GM23338 (cell line): ENCODE results near the gene PSMD11. TPM values are rescaled to one million over a fixed set of nuclear protein-coding genes. Genes with fewer than 3 reads are reported as not detected.
"Not testable (repeated sequence)": the region's sequence is repeated elsewhere in the genome, so short reads cannot be mapped to it uniquely, and the experiment has no call there.

Experiments used
- ATAC-seq: fragments of 200-7000 bp; cut with Tn5 transposase; 3 replicates; pipeline ENCODE4 v1.9.1; 2020
- DNase-seq: peaks from one replicate; pipeline ENCODE4 v3.0.0-alpha.2; 2015; ENCODE audit warnings: low spot score
- H2AFZ ChIP-seq: fragments of 200-600 bp; sonication (generic); 2 replicates; pipeline ENCODE4 v1.8.0; 2016; ENCODE audit warnings: antibody characterized with exemption, mild to moderate bottlenecking, moderate library complexity
- H3F3A ChIP-seq: fragments of 200-600 bp; sonication (generic); replicated peaks from 2 replicates; pipeline ENCODE4 v1.8.0; 2017; ENCODE audit warnings: antibody characterized with exemption, mixed run types, low read depth
- H3K27ac ChIP-seq: fragments of 200-600 bp; sonication (generic); 2 replicates; pipeline ENCODE4 v1.6.1; 2016; ENCODE audit warnings: low read depth
- H3K27me3 ChIP-seq: fragments of 200-600 bp; sonication (generic); 2 replicates; pipeline ENCODE4 v1.8.0; 2016; ENCODE audit warnings: mild to moderate bottlenecking, mixed run types, moderate library complexity; ENCODE audit not compliant: insufficient read depth
- H3K36me3 ChIP-seq: fragments of 200-600 bp; sonication (generic); 2 replicates; pipeline ENCODE4 v1.8.0; 2016; ENCODE audit warnings: mild to moderate bottlenecking; ENCODE audit not compliant: insufficient read depth
- H3K4me1 ChIP-seq: fragments of 200-600 bp; sonication (generic); 2 replicates; pipeline ENCODE4 v1.8.0; 2016; ENCODE audit warnings: mild to moderate bottlenecking, moderate library complexity; ENCODE audit not compliant: insufficient read depth
- H3K4me2 ChIP-seq: fragments of 200-600 bp; sonication (generic); 2 replicates; pipeline ENCODE4 v1.7.1; 2017; ENCODE audit warnings: mixed run types
- H3K4me3 ChIP-seq: fragments of 200-600 bp; sonication (generic); 2 replicates; pipeline ENCODE4 v1.6.1; 2016; ENCODE audit warnings: mixed run types
- H3K79me2 ChIP-seq: fragments of 200-600 bp; sonication (generic); replicated peaks from 2 replicates; pipeline ENCODE4 v1.8.0; 2017; ENCODE audit warnings: mild to moderate bottlenecking; ENCODE audit not compliant: insufficient read depth
- H3K9me2 ChIP-seq: fragments of 200-600 bp; sonication (generic); 2 replicates; pipeline ENCODE4 v1.8.0; 2017; ENCODE audit not compliant: insufficient read depth
- H4K20me1 ChIP-seq: fragments of 200-600 bp; sonication (generic); replicated peaks from 2 replicates; pipeline ENCODE4 v1.8.0; 2017; ENCODE audit warnings: mild to moderate bottlenecking; ENCODE audit not compliant: insufficient read depth
- H3K27ac Mint-ChIP-seq: 2 replicates; pipeline ENCODE4 v1.8.0; 2020; ENCODE audit warnings: inconsistent platforms, mild to moderate bottlenecking, moderate library complexity, mixed read lengths
- H3K27me3 Mint-ChIP-seq: 3 replicates; pipeline ENCODE4 v1.8.0; 2022; ENCODE audit warnings: low read depth, mild to moderate bottlenecking, moderate library complexity, mixed read lengths, inconsistent platforms; ENCODE audit not compliant: insufficient read depth, poor library complexity
- H3K36me3 Mint-ChIP-seq: 3 replicates; pipeline ENCODE4 v1.8.0; 2021; ENCODE audit warnings: low read depth, mild to moderate bottlenecking, inconsistent platforms, moderate library complexity, mixed read lengths
- H3K4me1 Mint-ChIP-seq: 3 replicates; pipeline ENCODE4 v1.8.0; 2020; ENCODE audit warnings: mild to moderate bottlenecking, inconsistent platforms, mixed read lengths
- H3K4me3 Mint-ChIP-seq: 3 replicates; pipeline ENCODE4 v1.8.0; 2021; ENCODE audit warnings: moderate library complexity, mild to moderate bottlenecking, inconsistent platforms, mixed read lengths
- H3K9me3 Mint-ChIP-seq: 3 replicates; pipeline ENCODE4 v1.8.0; 2020; ENCODE audit warnings: moderate library complexity, mild to moderate bottlenecking, inconsistent platforms, mixed read lengths
- CREB1 ChIP-seq: fragments of 250-450 bp; sonication (Bioruptor Pico); IDR thresholded peaks from 2 replicates; pipeline ENCODE4 v1.5.0; 2020; ENCODE audit warnings: low read depth, mild to moderate bottlenecking, moderate library complexity
- EZH2 ChIP-seq: fragments of 200-600 bp; sonication (generic); IDR thresholded peaks from one replicate; pipeline ENCODE4 v1.8.0; 2017; ENCODE audit warnings: antibody characterized with exemption, mild to moderate bottlenecking, low read depth; ENCODE audit not compliant: unreplicated experiment
- EZH2phosphoT487 ChIP-seq: fragments of 200-600 bp; sonication (generic); IDR thresholded peaks from one replicate; pipeline ENCODE4 v1.8.1; 2018; ENCODE audit warnings: antibody characterized with exemption; ENCODE audit not compliant: unreplicated experiment
- JUNB ChIP-seq: IDR thresholded peaks from one replicate; pipeline ENCODE4 v1.6.1; 2016; ENCODE audit warnings: antibody characterized with exemption; ENCODE audit not compliant: unreplicated experiment
- POLR2AphosphoS5 ChIP-seq: IDR thresholded peaks from 2 replicates; pipeline ENCODE4 v1.6.1; 2016; ENCODE audit warnings: antibody characterized with exemption, low read depth
- STAT1 ChIP-seq: IDR thresholded peaks from one replicate; pipeline ENCODE4 v1.6.1; 2016; ENCODE audit warnings: antibody characterized with exemption; ENCODE audit not compliant: unreplicated experiment
- ZNF114 ChIP-seq: fragments of 250-450 bp; sonication (Bioruptor Pico); IDR thresholded peaks from 2 replicates; pipeline ENCODE4 v1.5.0; 2020; ENCODE audit warnings: mild to moderate bottlenecking, moderate library complexity
- ZNF331 ChIP-seq: fragments of 250-450 bp; sonication (Bioruptor Pico); IDR thresholded peaks from 2 replicates; pipeline ENCODE4 v1.5.0; 2020; ENCODE audit warnings: low read depth, mild to moderate bottlenecking, moderate library complexity
- polyA plus RNA-seq: library from polyadenylated mRNA; unstranded; fragments of >200 nt; fragmentation: Nextera tagmentation; extraction: Ambion mirVana; gene quantifications from 2 replicates; pipeline ENCODE4 v1.2.1, GENCODE V29; 2016
- total RNA-seq: library from RNA; depleted of rRNA; stranded (reverse); fragments of >200 nt; shearing (Covaris generic); gene quantifications from 2 replicates; pipeline ENCODE4 v1.2.3, GENCODE V29; 2014
- TF ChIP-seq, protein P1 (sequence below): IDR thresholded peaks from 2 replicates; pipeline ENCODE4 v1.6.1; 2016; ENCODE audit warnings: antibody characterized with exemption
- TF ChIP-seq, protein P2 (sequence below): IDR thresholded peaks from one replicate; pipeline ENCODE4 v1.6.1; 2018; ENCODE audit warnings: antibody characterized with exemption; ENCODE audit not compliant: unreplicated experiment

PSMD11 gene
- total and polyA plus RNA-seq, 2 experiments from 2014 or later, result 180 to 360 TPM

DNA sequence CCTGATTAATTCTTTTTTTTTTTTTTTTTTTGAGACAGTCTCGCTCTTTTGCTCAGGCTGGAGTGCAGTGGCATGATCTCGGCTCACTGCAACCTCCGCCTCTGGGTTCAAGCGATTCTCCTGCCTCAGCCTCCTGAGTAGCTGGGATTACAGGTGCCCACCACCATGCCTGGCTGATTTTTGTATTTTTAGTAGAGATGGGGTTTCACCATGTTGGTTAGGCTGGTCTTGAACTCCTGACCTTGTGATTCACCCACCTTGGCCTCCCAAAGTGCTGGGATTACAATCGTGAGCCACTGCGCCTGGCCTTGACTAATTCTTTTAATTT, 80.2 kb downstream of the PSMD11 start:
- not testable (repeated sequence) for H3K27me3 Mint-ChIP-seq, H3K4me2 ChIP-seq, H3K27ac Mint-ChIP-seq, H3K9me2 ChIP-seq, H3K27me3 ChIP-seq, H3K9me3 Mint-ChIP-seq, H3K36me3 Mint-ChIP-seq, H3K4me3 Mint-ChIP-seq, H3K27ac ChIP-seq, H3K4me3 ChIP-seq, H4K20me1 ChIP-seq, H2AFZ ChIP-seq, ATAC-seq, H3K36me3 ChIP-seq, DNase-seq, H3K79me2 ChIP-seq
- Histone ChIP-seq H3F3A (peaks cover 12% of the 10 kb centered on the region), H3K4me1 (peaks cover 33% of the 10 kb centered on the region)
- H3K4me1 Mint-ChIP-seq, result peaks cover 36% of the 10 kb centered on the region

DNA sequence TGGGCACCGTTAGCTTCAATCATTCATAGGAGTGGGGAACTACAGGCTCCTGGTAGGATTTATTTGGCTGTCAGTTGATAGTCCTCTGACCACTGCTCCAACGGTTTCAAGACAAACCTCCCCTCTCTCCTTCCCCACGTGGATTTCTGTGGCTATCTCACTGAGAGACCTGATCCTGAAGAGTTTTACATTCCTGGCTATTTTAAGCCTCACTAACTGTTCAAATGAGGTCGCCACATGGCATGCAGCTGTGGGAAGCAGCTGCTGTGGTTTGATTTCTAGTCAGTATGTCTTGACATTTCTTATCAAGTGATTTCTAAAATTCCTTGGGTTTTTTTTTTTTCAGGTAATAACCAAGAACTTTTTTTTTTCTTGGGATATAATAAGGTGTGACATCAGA, 80.8 kb downstream of the PSMD11 start:
- DNase-seq, result no peak
- Histone ChIP-seq H3F3A (peaks cover 9% of the 10 kb centered on the region), H3K4me1 (peaks cover 28% of the 10 kb centered on the region), H3K27me3 (no peaks in the 10 kb centered on the region), H3K4me3 (no peak overlapping the region), H3K36me3 (no peaks in the 10 kb centered on the region), H3K4me2 (no peak overlapping the region), H4K20me1 (no peaks in the 10 kb centered on the region), H3K9me2 (no peaks in the 10 kb centered on the region), H2AFZ (no peak overlapping the region), H3K79me2 (no peaks in the 10 kb centered on the region), H3K27ac (no peak overlapping the region)
- Mint-ChIP-seq H3K4me3 (no peak overlapping the region), H3K27ac (no peak overlapping the region), H3K9me3 (no peaks in the 10 kb centered on the region), H3K4me1 (peaks cover 30% of the 10 kb centered on the region), H3K36me3 (no peaks in the 10 kb centered on the region), H3K27me3 (peaks cover 4% of the 10 kb centered on the region)
- ATAC-seq, result no peak
- TF ChIP-seq, protein P1, sequence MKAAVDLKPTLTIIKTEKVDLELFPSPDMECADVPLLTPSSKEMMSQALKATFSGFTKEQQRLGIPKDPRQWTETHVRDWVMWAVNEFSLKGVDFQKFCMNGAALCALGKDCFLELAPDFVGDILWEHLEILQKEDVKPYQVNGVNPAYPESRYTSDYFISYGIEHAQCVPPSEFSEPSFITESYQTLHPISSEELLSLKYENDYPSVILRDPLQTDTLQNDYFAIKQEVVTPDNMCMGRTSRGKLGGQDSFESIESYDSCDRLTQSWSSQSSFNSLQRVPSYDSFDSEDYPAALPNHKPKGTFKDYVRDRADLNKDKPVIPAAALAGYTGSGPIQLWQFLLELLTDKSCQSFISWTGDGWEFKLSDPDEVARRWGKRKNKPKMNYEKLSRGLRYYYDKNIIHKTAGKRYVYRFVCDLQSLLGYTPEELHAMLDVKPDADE, result no peak
- TF ChIP-seq POLR2AphosphoS5, result no peak
- no peak for TF ChIP-seq EZH2
- TF ChIP-seq ZNF114 (CRISPR knock-in tag), result no peak
- TF ChIP-seq EZH2phosphoT487, result no peak
- no peak for TF ChIP-seq ZNF331 (CRISPR knock-in tag)
- TF ChIP-seq, protein P2, sequence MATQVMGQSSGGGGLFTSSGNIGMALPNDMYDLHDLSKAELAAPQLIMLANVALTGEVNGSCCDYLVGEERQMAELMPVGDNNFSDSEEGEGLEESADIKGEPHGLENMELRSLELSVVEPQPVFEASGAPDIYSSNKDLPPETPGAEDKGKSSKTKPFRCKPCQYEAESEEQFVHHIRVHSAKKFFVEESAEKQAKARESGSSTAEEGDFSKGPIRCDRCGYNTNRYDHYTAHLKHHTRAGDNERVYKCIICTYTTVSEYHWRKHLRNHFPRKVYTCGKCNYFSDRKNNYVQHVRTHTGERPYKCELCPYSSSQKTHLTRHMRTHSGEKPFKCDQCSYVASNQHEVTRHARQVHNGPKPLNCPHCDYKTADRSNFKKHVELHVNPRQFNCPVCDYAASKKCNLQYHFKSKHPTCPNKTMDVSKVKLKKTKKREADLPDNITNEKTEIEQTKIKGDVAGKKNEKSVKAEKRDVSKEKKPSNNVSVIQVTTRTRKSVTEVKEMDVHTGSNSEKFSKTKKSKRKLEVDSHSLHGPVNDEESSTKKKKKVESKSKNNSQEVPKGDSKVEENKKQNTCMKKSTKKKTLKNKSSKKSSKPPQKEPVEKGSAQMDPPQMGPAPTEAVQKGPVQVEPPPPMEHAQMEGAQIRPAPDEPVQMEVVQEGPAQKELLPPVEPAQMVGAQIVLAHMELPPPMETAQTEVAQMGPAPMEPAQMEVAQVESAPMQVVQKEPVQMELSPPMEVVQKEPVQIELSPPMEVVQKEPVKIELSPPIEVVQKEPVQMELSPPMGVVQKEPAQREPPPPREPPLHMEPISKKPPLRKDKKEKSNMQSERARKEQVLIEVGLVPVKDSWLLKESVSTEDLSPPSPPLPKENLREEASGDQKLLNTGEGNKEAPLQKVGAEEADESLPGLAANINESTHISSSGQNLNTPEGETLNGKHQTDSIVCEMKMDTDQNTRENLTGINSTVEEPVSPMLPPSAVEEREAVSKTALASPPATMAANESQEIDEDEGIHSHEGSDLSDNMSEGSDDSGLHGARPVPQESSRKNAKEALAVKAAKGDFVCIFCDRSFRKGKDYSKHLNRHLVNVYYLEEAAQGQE, result no peak
- no peak for TF ChIP-seq STAT1
- no peak for TF ChIP-seq JUNB
- no peak for TF ChIP-seq CREB1 (CRISPR knock-in tag)
